SU-DHL-6 (cell line): ENCODE data around the gene ADAMTS10.
A peak's percentile ranks its signal among the peaks of the same experiment; 100 is the strongest.

Experiments used
- H2AFZ ChIP-seq: fragments of 200-600 bp; sonication (generic); 2 replicates; pipeline ENCODE4 v1.6.1; 2014; ENCODE audit warnings: low read depth, mild to moderate bottlenecking, moderate library complexity, mixed read lengths, antibody characterized with exemption, low read length; ENCODE audit not compliant: severe bottlenecking
- H3F3A ChIP-seq: fragments of 200-600 bp; shearing (Covaris generic); 2 replicates; pipeline ENCODE4 v1.6.0; 2016; ENCODE audit warnings: antibody characterized with exemption, mild to moderate bottlenecking; ENCODE audit not compliant: insufficient read depth
- H3K27ac ChIP-seq: fragments of 200-600 bp; sonication (generic); 2 replicates; pipeline ENCODE4 v1.5.1; 2016; ENCODE audit warnings: low read depth, mild to moderate bottlenecking, low read length, moderate library complexity, mixed read lengths
- H3K27me3 ChIP-seq: fragments of 200-600 bp; sonication (generic), shearing (Covaris generic); 2 replicates; pipeline ENCODE4 v1.6.0; 2014; ENCODE audit warnings: mild to moderate bottlenecking, low read length
- H3K36me3 ChIP-seq: fragments of 200-600 bp; sonication (generic); 2 replicates; pipeline ENCODE4 v1.6.1; 2014; ENCODE audit warnings: mild to moderate bottlenecking, low read length, mixed read lengths
- H3K4me2 ChIP-seq: fragments of 300-600, 200-600 bp; shearing (Covaris generic), sonication (generic); 2 replicates; pipeline ENCODE4 v1.6.0; 2014; ENCODE audit warnings: low read length, low read depth, mild to moderate bottlenecking; ENCODE audit not compliant: poor library complexity, severe bottlenecking
- H3K4me3 ChIP-seq: fragments of 200-600 bp; sonication (generic); 2 replicates; pipeline ENCODE4 v1.5.1; 2014; ENCODE audit warnings: antibody characterized with exemption, low read length, mild to moderate bottlenecking, mixed read lengths; ENCODE audit not compliant: insufficient read depth, poor library complexity, severe bottlenecking
- H3K79me2 ChIP-seq: fragments of 200-600 bp; sonication (generic); 2 replicates; pipeline ENCODE4 v1.6.1; 2014; ENCODE audit warnings: mild to moderate bottlenecking, low read length, moderate library complexity; ENCODE audit not compliant: insufficient read depth
- H3K9ac ChIP-seq: fragments of 200-600 bp; sonication (generic); 2 replicates; pipeline ENCODE4 v1.7.0; 2014; ENCODE audit warnings: mild to moderate bottlenecking, low read length
- H3K9me2 ChIP-seq: fragments of 200-600 bp; sonication (generic); replicated peaks from 2 replicates; pipeline ENCODE4 v1.6.1; 2014; ENCODE audit warnings: low read length; ENCODE audit not compliant: insufficient read depth
- H3K9me3 ChIP-seq: fragments of 200-600 bp; sonication (generic); 2 replicates; pipeline ENCODE4 v1.6.1; 2014; ENCODE audit warnings: low read length, mixed read lengths; ENCODE audit not compliant: insufficient read depth
- H4K20me1 ChIP-seq: fragments of 200-600 bp; sonication (generic); 2 replicates; pipeline ENCODE4 v1.6.1; 2014; ENCODE audit warnings: low read depth, mild to moderate bottlenecking, antibody characterized with exemption, low read length, moderate library complexity, mixed read lengths
- EZH2phosphoT487 ChIP-seq: fragments of 200-600 bp; sonication (generic), shearing (Covaris generic); conservative IDR thresholded peaks from 2 replicates; pipeline ENCODE4 v1.6.1; 2018; ENCODE audit warnings: mild to moderate bottlenecking, antibody characterized with exemption, low read length, moderate library complexity, mixed read lengths
- TF ChIP-seq, protein P1 (sequence below): fragments of 200-600 bp; sonication (generic); IDR thresholded peaks from one replicate; pipeline ENCODE4 v1.5.1; 2017; ENCODE audit warnings: antibody characterized with exemption, mild to moderate bottlenecking, low read length, moderate library complexity; ENCODE audit not compliant: insufficient read depth, poor library complexity, severe bottlenecking

ADAMTS10 gene

DNA sequence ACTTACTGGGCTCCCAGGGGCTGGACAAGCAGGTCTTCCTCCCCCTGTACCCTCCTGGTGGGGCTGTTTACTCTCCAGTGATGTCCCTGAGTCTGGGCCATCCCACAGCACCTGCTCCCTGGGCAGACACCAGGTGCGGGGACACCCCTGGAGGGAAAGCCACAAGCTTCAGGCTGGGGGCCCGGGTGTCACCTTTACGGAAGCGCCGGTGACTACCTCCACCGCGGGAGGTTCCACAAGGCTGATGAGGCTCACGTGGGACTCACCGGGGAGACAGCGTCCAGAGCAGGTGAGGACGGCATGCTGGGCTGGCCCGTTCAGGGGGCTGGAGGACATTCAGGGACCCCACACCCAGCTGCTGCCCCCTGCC, 44.8 kb upstream of the ADAMTS10 start:
- Histone ChIP-seq H3K9ac (no peak overlapping the region), H3K4me3 (no peak overlapping the region), H3K9me2 (no peaks in the 10 kb centered on the region), H2AFZ (no peak overlapping the region), H3K27ac (no peak overlapping the region), H3K4me2 (no peak overlapping the region), H3K79me2 (no peaks in the 10 kb centered on the region), H4K20me1 (no peaks in the 10 kb centered on the region), H3K36me3 (no peaks in the 10 kb centered on the region), H3K27me3 (no peaks in the 10 kb centered on the region), H3K9me3 (no peaks in the 10 kb centered on the region), H3F3A (no peaks in the 10 kb centered on the region)
- TF ChIP-seq, protein P1, sequence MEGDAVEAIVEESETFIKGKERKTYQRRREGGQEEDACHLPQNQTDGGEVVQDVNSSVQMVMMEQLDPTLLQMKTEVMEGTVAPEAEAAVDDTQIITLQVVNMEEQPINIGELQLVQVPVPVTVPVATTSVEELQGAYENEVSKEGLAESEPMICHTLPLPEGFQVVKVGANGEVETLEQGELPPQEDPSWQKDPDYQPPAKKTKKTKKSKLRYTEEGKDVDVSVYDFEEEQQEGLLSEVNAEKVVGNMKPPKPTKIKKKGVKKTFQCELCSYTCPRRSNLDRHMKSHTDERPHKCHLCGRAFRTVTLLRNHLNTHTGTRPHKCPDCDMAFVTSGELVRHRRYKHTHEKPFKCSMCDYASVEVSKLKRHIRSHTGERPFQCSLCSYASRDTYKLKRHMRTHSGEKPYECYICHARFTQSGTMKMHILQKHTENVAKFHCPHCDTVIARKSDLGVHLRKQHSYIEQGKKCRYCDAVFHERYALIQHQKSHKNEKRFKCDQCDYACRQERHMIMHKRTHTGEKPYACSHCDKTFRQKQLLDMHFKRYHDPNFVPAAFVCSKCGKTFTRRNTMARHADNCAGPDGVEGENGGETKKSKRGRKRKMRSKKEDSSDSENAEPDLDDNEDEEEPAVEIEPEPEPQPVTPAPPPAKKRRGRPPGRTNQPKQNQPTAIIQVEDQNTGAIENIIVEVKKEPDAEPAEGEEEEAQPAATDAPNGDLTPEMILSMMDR = no peak
- no peak for TF ChIP-seq EZH2phosphoT487

DNA sequence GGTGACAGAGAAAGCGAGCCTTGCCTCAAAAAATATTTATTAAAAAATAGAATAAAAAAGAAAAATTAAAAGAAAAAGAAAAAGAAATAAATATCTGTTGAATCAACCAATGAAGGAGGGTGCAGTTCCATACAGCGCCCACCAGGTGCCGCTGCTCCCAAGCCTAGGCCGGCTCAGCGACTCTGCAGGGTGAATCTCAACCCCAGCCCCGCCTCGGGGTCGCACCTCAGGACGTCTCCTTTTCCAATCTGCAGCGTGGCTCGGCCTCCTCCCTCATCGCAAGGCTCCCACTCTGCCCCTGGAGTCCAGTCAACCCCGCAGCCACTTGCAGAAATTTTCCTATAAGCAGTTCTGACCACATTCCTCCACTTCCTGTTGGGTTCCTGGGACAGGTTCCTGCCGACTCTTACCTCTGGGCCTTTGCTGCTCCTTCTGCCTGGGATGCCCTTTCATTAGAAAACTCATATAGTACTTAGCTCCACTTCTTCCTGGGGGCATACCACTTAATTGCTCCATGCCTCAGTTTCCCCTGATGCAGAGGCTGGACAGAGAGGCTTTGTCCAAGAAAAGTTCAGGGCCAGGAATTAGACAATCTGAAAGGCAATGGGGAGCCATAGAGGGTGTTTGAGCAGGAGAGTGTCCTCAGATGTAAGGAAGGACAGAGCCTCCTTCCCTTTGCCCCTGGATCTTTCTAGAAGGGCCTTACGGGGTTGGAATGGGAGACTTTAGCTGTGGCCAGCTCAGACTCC, 44.2 kb upstream of the ADAMTS10 start:
- H4K20me1 ChIP-seq = no peaks in the 10 kb centered on the region
- H3K9me2 ChIP-seq = no peaks in the 10 kb centered on the region
- no peaks in the 10 kb centered on the region for H3F3A ChIP-seq
- H3K79me2 ChIP-seq = no peaks in the 10 kb centered on the region
- no peak overlapping the region for H3K4me3 ChIP-seq
- H3K27ac ChIP-seq = no peak overlapping the region
- no peaks in the 10 kb centered on the region for H3K36me3 ChIP-seq
- H3K4me2 ChIP-seq = peak overlapping the region; percentile 30
- TF ChIP-seq, protein P1 = peak; percentile 66
- TF ChIP-seq EZH2phosphoT487 = no peak
- no peak overlapping the region for H2AFZ ChIP-seq
- no peaks in the 10 kb centered on the region for H3K27me3 ChIP-seq
- no peaks in the 10 kb centered on the region for H3K9me3 ChIP-seq
- no peak overlapping the region for H3K9ac ChIP-seq

DNA sequence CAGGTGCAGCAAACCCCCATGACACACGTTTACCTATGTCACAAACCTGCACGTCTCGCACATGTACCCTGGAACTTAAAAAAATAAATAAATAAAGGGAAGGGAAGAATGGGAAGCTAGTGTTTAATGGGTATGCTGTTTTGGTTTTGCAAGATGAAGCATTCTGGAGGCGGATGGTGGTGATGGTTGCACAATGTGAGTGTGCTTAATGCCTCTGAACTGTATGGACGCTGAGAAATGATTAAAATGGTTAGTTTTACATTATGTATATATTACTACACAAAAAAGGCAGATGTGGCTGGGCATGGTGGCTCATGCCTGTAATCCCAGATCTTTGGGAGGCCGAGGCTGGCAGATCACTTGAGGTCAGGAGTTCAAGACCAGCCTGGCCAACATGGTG, 37.7 kb upstream of the ADAMTS10 start:
- Histone ChIP-seq H4K20me1 (no peaks in the 10 kb centered on the region), H3F3A (no peaks in the 10 kb centered on the region), H3K9ac (no peak overlapping the region), H3K27ac (no peak overlapping the region), H3K9me3 (no peaks in the 10 kb centered on the region), H3K9me2 (no peaks in the 10 kb centered on the region), H3K79me2 (no peaks in the 10 kb centered on the region), H3K4me3 (no peak overlapping the region), H3K4me2 (no peak overlapping the region), H3K36me3 (no peaks in the 10 kb centered on the region), H2AFZ (no peak overlapping the region), H3K27me3 (no peaks in the 10 kb centered on the region)
- no peak for TF ChIP-seq EZH2phosphoT487
- TF ChIP-seq, protein P1 = no peak
